Epithelial cell of esophagus (primary cell): ENCODE measurements around the gene GPR173.

Experiments
- DNase-seq: peaks from one replicate; pipeline ENCODE4 v3.0.0; 2010; ENCODE audit warnings: low read depth
- H3K4me3 ChIP-seq: 2 replicates; pipeline ENCODE4 v1.5.1; 2011; ENCODE audit warnings: mild to moderate bottlenecking, low read length, control low read depth
- TF ChIP-seq, protein P1 (sequence below): IDR thresholded peaks from 2 replicates; pipeline ENCODE4 v1.5.1; 2011; ENCODE audit warnings: low read depth, mild to moderate bottlenecking, low read length, control low read depth, inconsistent platforms; ENCODE audit not compliant: insufficient read depth; ENCODE audit errors: missing control alignments

Gene GPR173

GRCh38 chrX:53095796-53096195 lies 47.2 kb downstream of the GPR173 start:
- H3K4me3 ChIP-seq, result no peak overlapping the region
- no peak for DNase-seq
- TF ChIP-seq, protein P1, sequence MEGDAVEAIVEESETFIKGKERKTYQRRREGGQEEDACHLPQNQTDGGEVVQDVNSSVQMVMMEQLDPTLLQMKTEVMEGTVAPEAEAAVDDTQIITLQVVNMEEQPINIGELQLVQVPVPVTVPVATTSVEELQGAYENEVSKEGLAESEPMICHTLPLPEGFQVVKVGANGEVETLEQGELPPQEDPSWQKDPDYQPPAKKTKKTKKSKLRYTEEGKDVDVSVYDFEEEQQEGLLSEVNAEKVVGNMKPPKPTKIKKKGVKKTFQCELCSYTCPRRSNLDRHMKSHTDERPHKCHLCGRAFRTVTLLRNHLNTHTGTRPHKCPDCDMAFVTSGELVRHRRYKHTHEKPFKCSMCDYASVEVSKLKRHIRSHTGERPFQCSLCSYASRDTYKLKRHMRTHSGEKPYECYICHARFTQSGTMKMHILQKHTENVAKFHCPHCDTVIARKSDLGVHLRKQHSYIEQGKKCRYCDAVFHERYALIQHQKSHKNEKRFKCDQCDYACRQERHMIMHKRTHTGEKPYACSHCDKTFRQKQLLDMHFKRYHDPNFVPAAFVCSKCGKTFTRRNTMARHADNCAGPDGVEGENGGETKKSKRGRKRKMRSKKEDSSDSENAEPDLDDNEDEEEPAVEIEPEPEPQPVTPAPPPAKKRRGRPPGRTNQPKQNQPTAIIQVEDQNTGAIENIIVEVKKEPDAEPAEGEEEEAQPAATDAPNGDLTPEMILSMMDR, result no peak

- TF ChIP-seq, protein P1, result no peak
- no peak overlapping the region for H3K4me3 ChIP-seq
- DNase-seq, result no peak
Measured at GRCh38 chrX:53114864-53115549, 66.4 kb downstream of the GPR173 start.

DNA sequence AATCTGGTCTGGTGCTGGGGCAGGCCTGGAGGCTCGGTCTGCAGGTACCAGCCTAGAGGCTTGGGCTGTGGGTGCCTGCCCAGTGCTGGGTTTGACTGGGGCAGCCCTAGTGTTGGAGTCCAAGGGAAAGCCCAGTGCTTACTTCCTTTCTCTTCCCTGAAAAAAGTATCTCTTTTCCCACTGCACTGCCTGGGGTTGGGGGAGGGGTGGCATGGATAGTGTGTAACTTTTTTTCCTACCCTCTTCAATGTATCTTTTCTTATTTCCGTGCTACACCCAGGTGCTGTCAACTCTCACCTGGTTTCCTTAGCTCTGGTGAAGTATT lies 66.9 kb downstream of the GPR173 start:
- TF ChIP-seq, protein P1, result no peak
- H3K4me3 ChIP-seq, result no peak overlapping the region
- DNase-seq, result no peak

DNA sequence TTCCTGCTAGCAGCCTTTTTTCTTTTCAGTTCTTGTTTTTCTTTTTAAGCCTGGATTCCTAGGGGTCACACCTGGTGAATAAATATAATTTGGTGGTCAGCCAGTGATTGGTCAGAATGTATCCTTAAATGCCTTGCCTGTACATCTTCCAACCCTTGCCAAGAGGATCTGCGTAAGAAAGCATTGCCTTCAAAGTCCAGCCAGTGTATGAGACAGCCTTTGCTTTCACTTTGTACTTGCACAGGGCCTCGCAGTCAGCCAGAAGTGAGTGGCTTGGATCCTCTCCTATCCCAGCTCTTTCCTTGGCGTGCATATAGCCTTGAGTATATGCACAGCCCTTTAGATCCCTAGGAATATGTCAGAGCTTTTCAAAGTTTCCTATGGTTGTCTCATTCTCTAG lies 67.5 kb downstream of the GPR173 start:
- peak; percentile 0 for DNase-seq
- TF ChIP-seq, protein P1, result no peak
- H3K4me3 ChIP-seq, result no peak overlapping the region

- DNase-seq, result no peak
- H3K4me3 ChIP-seq, result no peak overlapping the region
- TF ChIP-seq, protein P1, result no peak
Measured at GRCh38 chrX:53122013-53122412, 73.4 kb downstream of the GPR173 start.

GRCh38 chrX:53125506-53125905 lies 76.9 kb downstream of the GPR173 start:
- H3K4me3 ChIP-seq, result no peak overlapping the region
- no peak for DNase-seq
- TF ChIP-seq, protein P1, result no peak

DNA sequence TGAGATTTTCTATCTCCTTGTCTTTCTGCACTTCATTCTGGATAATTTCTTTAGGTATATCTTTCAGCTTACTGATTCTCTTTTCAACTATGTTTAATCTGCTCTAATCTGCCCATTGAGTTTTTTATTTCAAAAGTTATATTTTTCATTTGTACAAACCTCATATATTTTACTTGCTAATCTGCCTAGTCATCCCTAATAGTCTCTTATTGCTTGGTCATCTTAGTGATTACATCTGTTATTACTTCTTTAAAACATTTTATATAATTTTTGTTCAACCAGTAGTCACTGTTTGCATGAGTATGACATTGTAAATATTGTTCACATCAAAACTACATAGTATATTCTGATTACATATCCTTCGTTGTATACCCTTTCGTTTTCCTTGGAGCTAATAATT lies 77.8 kb downstream of the GPR173 start:
- TF ChIP-seq, protein P1, result no peak
- H3K4me3 ChIP-seq, result no peak overlapping the region
- DNase-seq, result no peak
